PFSK-1 (cell line): ENCODE data around the gene NEDD4L.

Source experiments
- FOXP2 ChIP-seq: optimal IDR thresholded peaks from 2 replicates; pipeline ENCODE3; 2011; ENCODE audit warnings: borderline replicate concordance, control low read depth, inconsistent platforms; ENCODE audit not compliant: insufficient read depth; ENCODE audit errors: extremely low read length, extremely low read depth
- POLR2AphosphoS5 ChIP-seq: IDR thresholded peaks from 2 replicates; pipeline ENCODE4 v1.6.1; 2012; ENCODE audit warnings: low read depth, mild to moderate bottlenecking, control low read depth, low read length, moderate library complexity
- REST ChIP-seq, 2 experiments: IDR thresholded peaks; 2 replicates each; pipeline versions ENCODE4 v1.6.1 to v1.8.0; 2011 to 2012; ENCODE audit warnings: low read depth in 2 of 2, low read length in 2 of 2, control low read depth in 1 of 2, inconsistent platforms in 1 of 2, mild to moderate bottlenecking in 1 of 2, moderate library complexity in 1 of 2; ENCODE audit not compliant: insufficient read depth in 1 of 2
- TAF1 ChIP-seq: IDR thresholded peaks from 2 replicates; pipeline ENCODE4 v1.6.1; 2012; ENCODE audit warnings: low read length, control low read depth, borderline replicate concordance; ENCODE audit not compliant: insufficient read depth

- TF ChIP-seq FOXP2: no peak
- no peak for TF ChIP-seq POLR2AphosphoS5
- no peak for TF ChIP-seq TAF1
- no peak for TF ChIP-seq REST (IDR thresholded peaks at IDR 0.05; ENCODE audit: insufficient read depth in 1 of 2, low read depth in 2 of 2, low read length in 2 of 2)
Measured at GRCh38 chr18:58280191-58280590, 236.2 kb downstream of the NEDD4L start.
